Measurements from ENCODE around the gene RND1.
"Not testable (repeated sequence)": the region's sequence is repeated elsewhere in the genome, so short reads cannot be mapped to it uniquely, and the experiment has no call there.

The RND1 gene

DNA sequence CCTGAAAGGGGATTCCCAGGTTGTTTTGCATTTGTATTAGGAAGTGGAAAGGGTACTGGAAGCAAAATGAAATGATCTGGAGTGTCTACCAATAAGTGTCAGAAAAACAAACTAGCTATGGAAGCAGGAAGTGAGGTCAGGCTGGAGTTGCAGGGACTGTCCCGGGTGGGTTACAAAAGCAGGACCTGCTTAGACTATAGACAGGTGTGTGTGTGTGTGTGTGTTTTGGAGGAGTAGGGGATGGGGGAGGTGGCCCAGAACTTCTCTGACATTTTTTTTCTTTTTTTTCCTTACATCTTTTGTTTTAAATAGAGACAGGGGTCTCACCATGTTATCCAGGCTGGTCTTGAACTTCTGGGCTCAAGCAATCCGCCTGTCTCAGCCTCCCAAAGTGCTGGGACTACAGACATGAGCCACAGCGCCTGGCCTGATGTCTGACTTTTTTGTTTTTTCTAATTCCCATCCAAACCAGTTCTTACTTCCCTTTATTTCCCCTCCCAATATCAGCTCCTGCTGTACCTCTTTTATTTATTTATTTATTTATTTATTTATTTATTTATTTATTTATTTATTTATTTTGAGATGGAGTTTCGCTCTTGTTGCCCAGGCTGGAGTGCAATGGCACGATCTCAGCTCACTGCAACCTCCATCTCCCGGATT, 512 bp upstream of the RND1 start:
- DNase-seq = no peak

DNA sequence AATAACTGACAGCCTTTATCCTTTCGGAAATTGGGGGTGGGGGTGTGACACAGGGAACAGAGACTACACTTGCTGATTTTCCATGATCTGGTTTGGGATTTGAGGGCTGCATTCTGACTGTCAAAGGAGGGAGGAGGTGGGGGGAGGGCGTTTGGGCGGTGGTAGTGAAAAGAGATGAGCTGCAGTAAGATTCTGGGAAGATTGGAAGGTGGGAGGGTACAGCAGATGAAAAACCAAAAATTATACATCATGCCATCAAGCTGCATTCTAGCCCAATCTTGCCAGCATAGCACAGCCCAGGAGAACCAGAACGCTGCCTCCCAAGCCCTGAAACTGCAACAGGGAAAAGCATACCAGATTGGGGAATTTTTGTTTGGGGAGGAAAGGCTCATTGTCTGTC, 2.4 kb downstream of the RND1 start:
- no peak for DNase-seq

- no peak for DNase-seq
These were observed 2.9 kb downstream of the RND1 start for GRCh38 chr12:48862760-48863159.

DNA sequence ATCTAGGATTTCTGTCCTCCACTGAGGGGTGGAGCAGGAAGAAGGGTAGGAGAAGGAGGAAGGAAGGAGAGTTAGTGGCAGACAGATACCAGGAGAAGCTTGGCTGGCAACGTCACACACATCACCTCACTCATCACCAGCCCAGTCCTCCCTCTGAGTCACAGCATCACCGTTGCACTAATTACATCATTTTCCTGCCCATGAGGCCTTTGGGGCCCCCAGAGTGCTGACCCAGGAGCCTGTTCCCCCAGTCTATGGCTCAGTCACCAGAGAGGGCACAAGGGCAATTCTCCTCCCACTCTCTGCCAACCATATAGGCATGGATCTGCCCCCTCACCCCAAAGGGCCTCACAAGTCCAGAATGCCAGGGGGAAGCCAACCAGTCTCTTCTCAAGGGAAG, 4.6 kb downstream of the RND1 start:
- DNase-seq = no peak

DNA sequence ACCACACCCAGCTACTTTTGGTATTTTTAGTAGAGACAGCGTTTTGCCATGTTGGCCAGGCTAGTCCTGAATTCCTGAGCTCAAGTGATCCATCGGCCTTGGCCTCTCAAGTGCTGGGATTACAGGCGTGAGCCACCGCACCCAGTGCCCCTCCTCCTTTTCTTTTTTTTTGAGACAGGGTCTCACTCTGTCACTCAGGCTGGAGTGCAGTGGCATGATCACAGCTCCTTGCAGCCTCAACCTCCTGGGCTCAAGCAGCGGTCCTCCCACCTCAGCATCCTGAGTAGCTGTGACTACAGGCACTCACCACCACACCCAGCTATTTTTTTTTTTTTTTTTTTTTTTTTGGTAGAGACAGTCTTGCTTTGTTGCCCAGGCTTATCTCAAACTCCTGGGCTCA, 5.4 kb downstream of the RND1 start:
- DNase-seq = not testable (repeated sequence)

- DNase-seq = no peak
These were observed 6.1 kb downstream of the RND1 start for GRCh38 chr12:48859607-48860006.

DNA sequence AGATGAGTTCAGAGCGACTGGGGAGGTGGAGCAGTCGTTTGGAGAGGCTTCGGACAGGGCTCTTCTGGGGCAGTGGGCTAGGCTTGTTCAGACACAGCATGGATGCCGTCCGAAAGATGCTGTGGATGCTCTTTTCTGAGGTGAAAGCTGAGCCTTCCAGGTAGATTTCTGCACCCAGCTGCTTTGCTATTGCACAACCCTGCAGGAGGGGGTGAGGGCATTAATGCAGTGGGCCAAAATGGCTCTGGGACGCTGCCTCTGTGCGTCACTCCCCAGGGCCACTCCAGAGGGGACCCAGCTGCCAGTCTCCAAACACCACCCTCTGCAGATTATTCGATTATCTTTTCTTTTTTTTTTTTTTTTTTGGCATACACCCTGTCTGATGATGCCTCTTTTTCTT, 7.6 kb downstream of the RND1 start:
- no peak for DNase-seq

DNA sequence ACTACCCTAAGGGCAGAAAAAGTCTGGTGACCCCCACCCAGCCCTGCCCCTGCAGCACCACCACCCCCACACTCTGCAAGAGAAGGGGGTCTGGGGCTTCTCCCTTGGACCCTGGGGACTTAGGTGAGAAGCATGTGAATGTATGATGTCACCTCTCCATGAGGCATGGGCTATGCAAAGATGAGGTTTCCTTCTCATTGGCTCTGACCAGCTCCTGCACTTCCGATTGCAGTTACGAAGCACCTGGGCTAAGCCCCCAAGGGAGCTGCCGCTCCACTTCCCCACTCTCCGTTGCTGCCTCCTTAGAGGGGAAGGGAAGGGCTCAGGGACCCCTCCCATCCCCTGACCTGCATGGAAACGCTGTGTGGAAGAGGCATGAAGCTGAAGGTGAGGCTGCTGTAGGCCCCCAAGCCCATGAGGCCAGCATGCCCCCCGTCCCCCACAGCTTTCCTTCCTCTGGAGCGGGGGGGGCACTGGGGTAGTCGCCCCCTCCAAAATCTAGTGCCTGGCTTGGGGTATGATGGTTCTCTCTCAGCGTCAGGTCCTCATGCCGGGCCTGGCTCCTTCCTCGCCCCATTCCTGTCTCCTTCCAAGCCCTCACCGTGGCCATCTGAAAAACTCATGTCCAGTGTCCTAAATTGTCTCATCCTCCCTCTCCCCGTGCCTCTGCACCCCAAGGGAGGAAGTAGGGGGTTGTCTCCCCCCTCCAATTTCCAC, 8.2 kb downstream of the RND1 start:
- DNase-seq = no peak

GRCh38 chr12:48856379-48856778, 9.3 kb downstream of the RND1 start:
- no peak for DNase-seq

GRCh38 chr12:48854932-48855331, 10.7 kb downstream of the RND1 start:
- DNase-seq = not testable (repeated sequence)

DNA sequence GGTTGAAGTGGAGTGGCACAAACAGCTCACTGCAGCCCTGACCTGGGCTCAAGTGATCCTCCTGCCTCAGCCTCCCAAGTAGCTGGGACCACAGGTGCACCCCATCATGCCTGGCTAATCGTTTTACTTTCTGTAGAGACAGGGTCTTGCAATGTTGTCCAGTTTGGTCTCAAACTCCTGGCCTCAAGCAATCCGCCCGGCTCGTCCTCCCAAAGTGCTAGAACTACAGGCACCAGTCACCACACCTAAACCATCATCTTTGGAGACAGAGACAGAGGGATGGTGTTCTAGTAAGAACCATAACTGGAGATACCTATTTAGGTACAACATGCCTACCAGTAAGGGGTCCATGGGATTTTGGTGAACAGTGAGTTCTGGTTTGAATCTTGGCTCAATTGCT, 11.2 kb downstream of the RND1 start:
- no peak for DNase-seq

DNA sequence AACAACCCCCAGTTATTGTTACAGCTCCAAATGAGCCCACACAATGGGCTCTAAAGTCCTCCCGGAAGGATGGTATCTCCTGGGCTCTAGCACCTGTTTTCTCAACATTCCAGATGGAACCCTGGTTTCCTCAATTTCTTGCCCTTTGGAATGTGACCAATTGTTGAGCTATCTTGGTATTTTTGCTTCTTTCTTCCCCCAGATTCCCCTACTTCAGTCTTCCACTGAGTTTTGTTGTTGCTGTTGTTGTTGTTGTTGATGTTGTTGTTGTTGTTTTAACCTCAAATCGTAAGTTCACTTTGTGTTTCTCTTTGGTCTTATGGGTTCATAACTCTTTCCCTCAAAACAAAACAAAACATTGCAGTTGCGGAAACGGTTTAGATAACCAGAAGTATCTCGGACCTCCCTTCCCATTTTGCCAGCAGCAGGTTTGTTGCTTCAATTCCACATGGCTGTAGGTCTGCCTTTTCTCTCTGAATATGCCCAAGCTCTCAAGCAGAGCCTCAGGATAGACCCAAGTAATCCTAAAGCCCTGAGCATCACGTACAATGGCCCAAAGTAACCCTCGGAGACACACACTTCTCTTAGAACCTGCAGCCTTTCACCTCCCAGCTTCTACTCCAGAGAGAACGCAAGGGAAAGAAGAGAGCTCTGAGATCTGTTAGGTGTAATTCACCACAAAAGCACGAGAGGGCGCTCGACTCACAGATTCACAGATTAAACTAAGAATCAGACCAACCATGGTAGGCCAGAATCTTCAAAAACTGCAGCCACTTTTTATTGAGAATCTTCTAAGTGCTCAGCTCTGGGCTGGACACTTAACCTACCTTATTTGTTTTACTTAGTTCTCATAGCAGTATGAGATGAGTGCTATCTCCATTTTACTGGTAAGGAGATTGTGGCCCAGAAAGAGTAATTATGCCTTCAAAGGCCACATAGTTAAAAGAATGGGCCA, 12.7 kb downstream of the RND1 start:
- peak; percentile 67 for DNase-seq

GRCh38 chr12:48851883-48852733, 13.6 kb downstream of the RND1 start, which contains the start of gene DDX23:
TSS of gene DDX23 (minus strand) at chr12:48852163. CDS start at chr12:48845782, 6,381 bp downstream.
- DNase-seq = peak; percentile 87

DNA sequence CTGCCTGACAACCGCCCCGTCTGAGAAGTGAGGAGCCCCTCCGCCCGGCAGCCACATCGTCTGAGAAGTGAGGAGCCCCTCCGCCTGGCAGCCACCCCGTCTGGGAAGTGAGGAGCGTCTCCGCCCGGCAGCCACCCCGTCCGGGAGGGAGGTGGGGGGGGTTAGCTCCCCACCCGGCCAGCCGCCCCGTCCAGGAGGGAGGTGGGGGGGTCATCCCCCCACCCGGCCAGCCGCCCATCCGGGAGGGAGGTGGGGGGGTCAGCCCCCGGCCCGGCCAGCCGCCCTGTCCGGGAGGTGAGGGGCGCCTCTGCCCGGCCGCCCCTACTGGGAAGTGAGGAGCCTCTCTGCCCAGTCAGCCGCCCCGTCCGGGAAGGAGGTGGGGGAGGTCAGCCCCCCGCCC, 23.6 kb downstream of the RND1 start:
- DNase-seq = not testable (repeated sequence)

DNA sequence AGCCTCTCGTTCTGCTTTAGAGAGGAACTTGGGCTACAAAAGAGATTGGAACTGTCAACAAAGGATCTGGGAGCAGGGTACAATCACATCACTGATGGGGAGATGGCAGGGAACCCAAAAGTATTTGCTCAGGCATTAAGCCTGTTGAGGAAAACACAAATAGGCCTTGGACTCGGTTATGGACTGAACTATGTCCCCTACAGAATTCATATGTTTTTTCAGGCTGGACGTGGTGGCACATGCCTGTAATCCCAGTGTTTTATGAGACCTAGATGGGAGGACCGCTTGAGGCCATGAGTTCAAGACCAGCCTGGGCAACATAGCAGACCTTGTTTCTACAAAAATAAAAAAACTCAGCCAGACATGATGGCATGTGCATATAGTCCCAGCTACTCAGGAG, 27.6 kb downstream of the RND1 start:
- DNase-seq = no peak

- DNase-seq = no peak
These were observed 33.2 kb downstream of the RND1 start for GRCh38 chr12:48832321-48833060.

- DNase-seq = no peak
These were observed 34.4 kb downstream of the RND1 start for GRCh38 chr12:48831257-48831656.

GRCh38 chr12:48828841-48829575, 36.7 kb downstream of the RND1 start:
- DNase-seq = no peak

- DNase-seq = no peak
These were observed 37.4 kb downstream of the RND1 start for GRCh38 chr12:48828293-48828692.

- DNase-seq = no peak
These were observed 38.1 kb downstream of the RND1 start for GRCh38 chr12:48827513-48828096.

DNA sequence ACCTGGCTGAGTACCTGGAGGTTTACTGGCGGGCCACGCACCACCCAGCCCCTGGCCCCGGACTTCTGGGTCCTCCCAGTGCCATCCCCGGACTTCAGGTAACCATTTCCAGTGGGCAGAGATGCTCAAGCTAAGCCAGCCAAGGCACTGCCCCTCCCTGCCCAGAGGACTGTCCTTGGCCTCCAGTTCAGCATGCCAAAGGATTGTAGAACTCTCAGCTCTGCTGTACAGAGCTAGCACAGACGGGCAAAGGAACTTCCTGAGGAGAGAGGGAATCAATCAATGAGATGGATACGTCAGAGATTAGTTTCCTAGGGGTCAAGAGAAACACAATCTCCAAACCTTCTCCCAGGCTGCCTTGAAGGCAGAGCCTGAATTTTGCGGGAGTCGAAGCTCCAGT, 38.6 kb downstream of the RND1 start:
- DNase-seq = no peak
